Astrocyte of the spinal cord (primary cell): Measurements from ENCODE around the gene CTTNBP2.

Experiments used
- DNase-seq: peaks from one replicate; pipeline ENCODE4 v3.0.0; 2011; ENCODE audit warnings: low read depth, low spot score
- H3K4me3 ChIP-seq: 2 replicates; pipeline ENCODE4 v1.5.1; 2011; ENCODE audit warnings: low read depth, mild to moderate bottlenecking, low read length, moderate library complexity
- in situ Hi-C: cut with HindIII; loops from 2 replicates; pipeline ENCODE4 v1.10.0; 2017; ENCODE audit warnings: low sequenced_read_pairs
- TF ChIP-seq, protein P1 (sequence below): IDR thresholded peaks from 2 replicates; pipeline ENCODE4 v1.5.1; 2012; ENCODE audit warnings: low read depth, mild to moderate bottlenecking, low read length, inconsistent platforms

The CTTNBP2 gene

DNA sequence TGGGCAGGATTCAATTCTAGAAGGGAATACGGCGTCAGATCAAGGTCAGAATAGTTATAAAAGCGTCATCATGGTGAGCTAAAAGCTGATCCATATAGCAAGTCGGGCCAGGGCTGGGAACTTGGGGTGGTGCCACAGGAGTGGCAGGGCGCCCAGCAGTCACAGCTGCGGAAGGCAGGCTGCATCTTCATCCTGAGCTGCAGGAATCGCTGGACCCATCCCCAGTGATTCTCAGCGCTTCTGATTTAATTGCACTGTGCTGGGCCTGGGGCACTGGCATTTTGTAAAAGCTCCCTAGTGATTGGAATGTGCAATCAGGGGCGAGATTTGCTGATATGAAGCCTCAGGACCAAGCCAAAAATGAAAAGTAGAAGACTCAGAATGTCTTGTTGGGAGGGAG is 135.3 kb downstream of the CTTNBP2 start:
- in situ Hi-C loops = no loop called here
- TF ChIP-seq, protein P1, sequence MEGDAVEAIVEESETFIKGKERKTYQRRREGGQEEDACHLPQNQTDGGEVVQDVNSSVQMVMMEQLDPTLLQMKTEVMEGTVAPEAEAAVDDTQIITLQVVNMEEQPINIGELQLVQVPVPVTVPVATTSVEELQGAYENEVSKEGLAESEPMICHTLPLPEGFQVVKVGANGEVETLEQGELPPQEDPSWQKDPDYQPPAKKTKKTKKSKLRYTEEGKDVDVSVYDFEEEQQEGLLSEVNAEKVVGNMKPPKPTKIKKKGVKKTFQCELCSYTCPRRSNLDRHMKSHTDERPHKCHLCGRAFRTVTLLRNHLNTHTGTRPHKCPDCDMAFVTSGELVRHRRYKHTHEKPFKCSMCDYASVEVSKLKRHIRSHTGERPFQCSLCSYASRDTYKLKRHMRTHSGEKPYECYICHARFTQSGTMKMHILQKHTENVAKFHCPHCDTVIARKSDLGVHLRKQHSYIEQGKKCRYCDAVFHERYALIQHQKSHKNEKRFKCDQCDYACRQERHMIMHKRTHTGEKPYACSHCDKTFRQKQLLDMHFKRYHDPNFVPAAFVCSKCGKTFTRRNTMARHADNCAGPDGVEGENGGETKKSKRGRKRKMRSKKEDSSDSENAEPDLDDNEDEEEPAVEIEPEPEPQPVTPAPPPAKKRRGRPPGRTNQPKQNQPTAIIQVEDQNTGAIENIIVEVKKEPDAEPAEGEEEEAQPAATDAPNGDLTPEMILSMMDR = no peak
- no peak for DNase-seq
- no peak overlapping the region for H3K4me3 ChIP-seq

DNA sequence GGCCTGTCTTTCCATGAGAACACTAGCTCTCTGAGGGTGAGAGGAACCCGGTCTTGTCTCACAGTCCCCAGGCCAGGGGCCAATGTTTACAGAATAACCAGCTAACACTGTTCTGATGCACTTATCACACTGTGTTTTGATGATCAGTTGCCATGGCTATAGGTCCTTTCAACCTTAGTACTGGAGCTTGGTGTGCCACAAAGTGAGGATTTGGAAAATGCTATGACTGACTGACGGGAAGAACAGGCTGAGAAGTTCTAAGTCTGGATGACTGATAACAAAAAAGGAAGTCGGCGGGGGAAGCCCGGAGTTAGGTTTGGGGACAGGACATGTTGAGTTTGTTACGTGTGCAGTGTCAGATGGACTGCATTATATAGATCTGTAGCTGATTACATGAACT is 141.8 kb downstream of the CTTNBP2 start:
- DNase-seq = no peak
- TF ChIP-seq, protein P1 = no peak
- in situ Hi-C loops = no loop called here
- H3K4me3 ChIP-seq = no peak overlapping the region

DNA sequence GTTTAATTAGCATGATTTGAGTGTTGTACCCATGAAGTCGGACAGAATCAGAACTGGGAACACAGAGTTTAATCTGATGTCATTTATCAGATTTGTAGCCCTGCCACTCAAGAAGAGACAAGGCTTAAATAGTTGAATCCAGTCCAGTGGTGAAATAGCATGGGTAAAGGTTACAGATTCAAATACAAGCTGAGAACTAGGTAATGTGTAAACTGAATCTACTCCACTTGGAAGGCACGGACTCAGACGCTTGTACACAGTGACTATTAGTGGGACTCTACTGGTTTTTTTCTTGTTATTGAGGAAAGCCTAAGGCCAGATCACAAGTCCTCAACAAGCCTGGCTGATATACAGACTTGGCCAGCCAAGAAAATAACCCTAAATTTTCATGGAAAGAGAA is 142.9 kb downstream of the CTTNBP2 start:
- H3K4me3 ChIP-seq = no peak overlapping the region
- in situ Hi-C loops = no loop called here
- no peak for DNase-seq
- TF ChIP-seq, protein P1 = no peak

DNA sequence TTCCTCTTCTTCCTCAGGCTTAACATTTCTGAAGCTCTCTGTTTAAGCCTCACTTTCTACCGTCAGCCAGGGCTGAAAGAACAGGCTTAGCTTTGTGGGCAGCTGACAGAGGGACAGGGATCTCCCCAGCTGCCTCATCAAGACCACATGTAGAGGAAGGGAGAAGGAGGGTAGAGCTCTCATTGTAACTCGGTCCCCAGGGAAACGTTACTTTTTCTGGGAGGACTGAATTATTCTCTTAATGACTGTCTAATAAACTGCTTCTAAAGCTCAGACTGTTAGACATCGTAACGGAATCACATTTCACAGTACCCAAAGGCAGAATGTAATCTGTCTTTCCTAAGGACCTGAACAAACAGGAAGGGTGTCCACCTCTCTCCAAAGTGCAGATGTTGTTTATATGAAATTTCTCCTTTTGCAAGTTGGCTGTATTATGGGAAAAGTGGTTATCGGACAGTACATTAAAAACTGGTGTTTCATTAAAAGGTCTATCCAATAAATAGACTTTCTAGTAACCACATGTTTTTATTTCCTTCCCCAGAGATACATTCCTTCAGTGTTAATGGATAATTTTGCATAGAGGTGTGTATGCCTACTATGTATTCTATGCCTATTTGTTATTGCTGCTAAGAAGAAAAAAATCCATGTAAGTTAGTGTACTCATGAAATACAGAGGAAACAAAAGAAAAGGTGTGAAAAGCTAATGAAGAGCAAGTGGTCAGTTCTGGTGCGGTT is 144.2 kb downstream of the CTTNBP2 start:
- DNase-seq = peak; percentile 3
- H3K4me3 ChIP-seq = no peak overlapping the region
- TF ChIP-seq, protein P1 = no peak
- in situ Hi-C loops = no loop called here

DNA sequence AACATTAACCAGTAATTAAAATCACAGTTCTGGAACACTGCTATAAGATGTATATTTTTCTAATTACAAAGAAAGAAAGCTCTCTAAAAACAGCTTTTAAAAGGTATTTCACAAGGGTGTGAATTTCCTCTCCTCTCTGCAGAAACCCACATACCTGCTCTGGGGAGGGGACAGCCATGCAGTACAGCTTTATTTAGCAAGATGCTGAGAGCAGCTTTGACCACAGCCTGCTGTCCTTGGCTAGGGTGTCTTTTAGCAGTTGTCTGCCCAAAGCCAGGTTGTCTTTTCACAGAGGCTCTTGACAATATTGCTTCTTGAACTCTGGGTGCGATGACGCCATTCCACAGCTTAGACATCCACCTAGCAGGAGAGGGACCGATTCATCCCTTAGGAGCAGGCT is 148.3 kb downstream of the CTTNBP2 start:
- TF ChIP-seq, protein P1 = no peak
- H3K4me3 ChIP-seq = no peak overlapping the region
- no peak for DNase-seq
- in situ Hi-C loops = no loop called here

DNA sequence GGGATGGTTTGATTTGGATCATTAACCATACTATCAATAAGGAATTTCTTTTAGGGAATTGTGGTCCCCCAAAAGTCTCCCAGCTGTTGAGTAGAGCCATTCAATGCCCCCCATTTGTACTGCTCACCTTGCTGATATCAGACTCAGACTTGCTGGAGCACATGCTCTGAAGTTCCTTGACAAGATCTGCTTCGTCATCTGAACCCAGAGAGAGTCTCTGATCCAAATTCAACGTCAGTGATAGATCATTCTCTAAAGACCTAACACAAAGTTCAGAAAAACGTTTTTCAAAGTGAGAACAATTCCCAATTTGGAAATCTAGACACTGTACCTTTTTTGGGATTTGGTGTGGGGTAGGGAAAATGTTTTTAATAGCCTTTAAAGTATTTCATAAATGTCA is 153.9 kb downstream of the CTTNBP2 start:
- no peak for DNase-seq
- in situ Hi-C loops = no loop called here
- H3K4me3 ChIP-seq = no peak overlapping the region
- TF ChIP-seq, protein P1 = no peak
